ENCODE measurements around the gene TMED9.

TMED9 gene

GRCh38 chr5:177595991-177596774, 4.2 kb downstream of the TMED9 start:
- H3K9me2 ChIP-seq (ENCODE audit: low read depth, low read length) = no peaks in the 10 kb centered on the region
- H3K27ac ChIP-seq (ENCODE audit: low read depth, low read length, poor library complexity, severe bottlenecking) = no peak overlapping the region
- no peaks in the 10 kb centered on the region for H3F3A ChIP-seq (ENCODE audit: insufficient read depth, low read length)
- no peak overlapping the region for H3K9ac ChIP-seq (ENCODE audit: low read length)
- no peak overlapping the region for H3K4me2 ChIP-seq (ENCODE audit: low read length)
- peaks cover 5% of the 10 kb centered on the region; the same call in 1 of the 2 replicates for H3K79me2 ChIP-seq (ENCODE audit: insufficient read depth, low read length)
- peaks cover 40% of the 10 kb centered on the region for H3K36me3 ChIP-seq (ENCODE audit: insufficient read depth, low read length)
- TF ChIP-seq EZH2 (IDR thresholded peaks at IDR 0.05; ENCODE audit: borderline replicate concordance, low read length) = no peak
- TF ChIP-seq CTCF (IDR thresholded peaks at IDR 0.05; ENCODE audit: low read length) = no peak
- no peak overlapping the region for H3K4me3 ChIP-seq (ENCODE audit: low read depth, low read length, poor library complexity, severe bottlenecking)
- H3K9me3 ChIP-seq (ENCODE audit: low read length) = no peaks in the 10 kb centered on the region
- no peaks in the 10 kb centered on the region for H3K27me3 ChIP-seq (ENCODE audit: insufficient read depth, low read length)
- H4K20me1 ChIP-seq (ENCODE audit: insufficient read depth, low read length) = no peaks in the 10 kb centered on the region
- H3K4me1 ChIP-seq (ENCODE audit: insufficient read depth, low read length, severe bottlenecking) = peaks cover 31% of the 10 kb centered on the region
- H2AFZ ChIP-seq (ENCODE audit: low read length) = no peak overlapping the region

- no peaks in the 10 kb centered on the region for H3K9me2 ChIP-seq (ENCODE audit: low read depth, low read length)
- H3F3A ChIP-seq (ENCODE audit: insufficient read depth, low read length) = no peaks in the 10 kb centered on the region
- H3K4me1 ChIP-seq (ENCODE audit: insufficient read depth, low read length, severe bottlenecking) = peaks cover 26% of the 10 kb centered on the region
- H3K4me2 ChIP-seq (ENCODE audit: low read length) = no peak overlapping the region
- H2AFZ ChIP-seq (ENCODE audit: low read length) = no peak overlapping the region
- no peak overlapping the region for H3K4me3 ChIP-seq (ENCODE audit: low read depth, low read length, poor library complexity, severe bottlenecking)
- peaks cover 40% of the 10 kb centered on the region for H3K36me3 ChIP-seq (ENCODE audit: insufficient read depth, low read length)
- peaks cover 5% of the 10 kb centered on the region; the same call in 1 of the 2 replicates for H3K79me2 ChIP-seq (ENCODE audit: insufficient read depth, low read length)
- no peaks in the 10 kb centered on the region for H3K27me3 ChIP-seq (ENCODE audit: insufficient read depth, low read length)
- no peaks in the 10 kb centered on the region for H3K9me3 ChIP-seq (ENCODE audit: low read length)
- no peak overlapping the region for H3K27ac ChIP-seq (ENCODE audit: low read depth, low read length, poor library complexity, severe bottlenecking)
- TF ChIP-seq CTCF (IDR thresholded peaks at IDR 0.05; ENCODE audit: low read length) (no peak), EZH2 (IDR thresholded peaks at IDR 0.05; ENCODE audit: borderline replicate concordance, low read length) (no peak)
- no peaks in the 10 kb centered on the region for H4K20me1 ChIP-seq (ENCODE audit: insufficient read depth, low read length)
- H3K9ac ChIP-seq (ENCODE audit: low read length) = no peak overlapping the region
Measured at GRCh38 chr5:177596775-177597238, 4.8 kb downstream of the TMED9 start.

DNA sequence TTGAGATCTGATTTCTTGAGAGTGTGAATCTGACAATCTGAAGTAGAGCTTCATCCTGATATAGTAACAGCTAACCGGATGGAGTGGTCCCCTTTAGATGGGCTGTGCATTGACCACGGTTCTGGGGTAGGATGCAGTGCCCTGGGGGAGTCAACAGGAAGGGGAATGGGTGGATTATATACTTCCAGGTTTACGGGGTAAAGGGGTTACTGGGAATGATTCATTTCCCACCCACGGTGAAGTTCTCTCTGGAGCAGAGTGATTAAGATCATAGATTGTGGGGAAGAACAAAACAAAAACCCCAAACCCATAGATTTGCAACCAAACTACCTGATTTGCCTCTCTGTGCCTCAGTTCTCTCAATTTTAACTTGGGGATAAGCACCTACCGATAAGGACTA, 6.5 kb downstream of the TMED9 start:
- no peak for TF ChIP-seq CTCF (IDR thresholded peaks at IDR 0.05; ENCODE audit: low read length)
- TF ChIP-seq EZH2 (IDR thresholded peaks at IDR 0.05; ENCODE audit: borderline replicate concordance, low read length) = no peak
- Histone ChIP-seq H2AFZ (ENCODE audit: low read length) (no peak overlapping the region), H3K27ac (ENCODE audit: low read depth, low read length, poor library complexity, severe bottlenecking) (no peak overlapping the region), H3K9me3 (ENCODE audit: low read length) (no peaks in the 10 kb centered on the region), H3K27me3 (ENCODE audit: insufficient read depth, low read length) (no peaks in the 10 kb centered on the region), H3K4me3 (ENCODE audit: low read depth, low read length, poor library complexity, severe bottlenecking) (no peak overlapping the region), H4K20me1 (ENCODE audit: insufficient read depth, low read length) (no peaks in the 10 kb centered on the region), H3K4me1 (ENCODE audit: insufficient read depth, low read length, severe bottlenecking) (peaks cover 17% of the 10 kb centered on the region), H3K4me2 (ENCODE audit: low read length) (no peak overlapping the region), H3K79me2 (ENCODE audit: insufficient read depth, low read length) (no peaks in the 10 kb centered on the region), H3K36me3 (ENCODE audit: insufficient read depth, low read length) (peaks cover 36% of the 10 kb centered on the region), H3K9me2 (ENCODE audit: low read depth, low read length) (no peaks in the 10 kb centered on the region), H3F3A (ENCODE audit: insufficient read depth, low read length) (no peaks in the 10 kb centered on the region), H3K9ac (ENCODE audit: low read length) (no peak overlapping the region)
